ENCODE measurements around the gene RPS6KA3.
A peak's percentile ranks its signal among the peaks of the same experiment; 100 is the strongest.
"Not testable (repeated sequence)": the region's sequence is repeated elsewhere in the genome, so short reads cannot be mapped to it uniquely, and the experiment has no call there.

RPS6KA3 gene

GRCh38 chrX:20265221-20265725 is 1.4 kb downstream of the RPS6KA3 start:
- DNase-seq (ENCODE audit: low read depth): peak; percentile 66

DNA sequence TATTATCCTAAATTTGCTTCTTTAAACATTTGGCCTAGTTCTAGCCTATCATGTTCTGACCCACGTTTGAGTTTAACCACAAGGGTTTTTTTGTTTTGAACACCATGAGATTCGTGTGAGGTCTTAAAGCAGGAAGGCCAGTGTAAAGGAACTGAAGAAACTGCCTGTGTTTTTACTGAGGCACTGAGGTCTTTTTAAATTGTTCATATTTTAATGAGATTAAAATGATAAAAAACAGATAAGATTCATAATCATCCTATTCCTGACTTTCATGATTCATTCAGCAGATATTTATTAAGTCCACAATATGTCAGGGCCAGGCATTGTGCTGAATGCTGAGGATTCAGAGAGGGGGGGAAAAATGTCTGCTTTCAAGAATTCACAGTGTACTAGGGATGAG is 3.2 kb downstream of the RPS6KA3 start:
- no peak for DNase-seq (ENCODE audit: low read depth)

- DNase-seq (ENCODE audit: low read depth): no peak
Measured at GRCh38 chrX:20260885-20261284, 5.8 kb downstream of the RPS6KA3 start.

GRCh38 chrX:20254712-20255299 is 11.9 kb downstream of the RPS6KA3 start:
- DNase-seq (ENCODE audit: low read depth): no peak

GRCh38 chrX:20253232-20253543 is 13.5 kb downstream of the RPS6KA3 start:
- DNase-seq (ENCODE audit: low read depth): no peak

DNA sequence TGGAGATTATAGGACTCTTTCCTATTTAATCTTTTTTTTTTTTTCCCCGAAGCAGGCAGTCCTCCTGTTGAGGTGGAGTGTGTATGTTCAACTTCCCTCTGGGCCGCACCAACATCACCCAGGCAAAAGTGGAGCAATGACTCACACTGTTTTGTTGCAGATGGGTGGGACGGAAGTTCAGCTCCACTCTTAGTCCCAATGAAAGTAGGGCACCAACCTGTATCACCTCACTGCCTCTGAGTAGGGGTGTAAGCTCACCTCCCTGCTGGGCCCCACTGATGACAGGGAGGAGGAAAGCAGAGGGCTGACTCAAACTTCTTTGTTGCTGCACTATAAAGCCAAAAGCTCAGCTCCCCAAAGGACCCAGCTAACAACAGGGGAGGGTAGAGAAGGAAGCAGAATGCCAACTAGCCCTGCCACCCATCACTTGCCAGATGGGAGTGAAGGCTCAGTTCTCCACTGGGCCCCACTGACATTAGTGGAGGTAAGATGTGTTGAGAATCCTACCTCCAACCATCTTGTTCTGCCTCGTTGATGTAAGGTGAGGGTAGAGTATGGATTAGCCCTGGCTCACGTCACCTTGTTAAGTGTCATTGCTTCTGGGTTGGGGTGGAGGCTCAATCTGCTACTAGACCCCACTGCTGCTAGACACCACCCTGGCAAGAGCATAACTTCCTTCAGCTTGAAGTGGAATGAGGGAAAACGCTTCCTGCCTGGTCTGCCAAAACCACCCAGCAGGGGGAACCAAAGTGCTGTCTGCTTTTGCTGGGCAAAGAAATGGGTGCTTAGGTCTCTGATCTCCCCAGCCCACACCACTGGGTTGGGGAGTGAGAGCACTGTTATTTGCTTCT is 14.1 kb downstream of the RPS6KA3 start:
- DNase-seq (ENCODE audit: low read depth): peak; percentile 54

DNA sequence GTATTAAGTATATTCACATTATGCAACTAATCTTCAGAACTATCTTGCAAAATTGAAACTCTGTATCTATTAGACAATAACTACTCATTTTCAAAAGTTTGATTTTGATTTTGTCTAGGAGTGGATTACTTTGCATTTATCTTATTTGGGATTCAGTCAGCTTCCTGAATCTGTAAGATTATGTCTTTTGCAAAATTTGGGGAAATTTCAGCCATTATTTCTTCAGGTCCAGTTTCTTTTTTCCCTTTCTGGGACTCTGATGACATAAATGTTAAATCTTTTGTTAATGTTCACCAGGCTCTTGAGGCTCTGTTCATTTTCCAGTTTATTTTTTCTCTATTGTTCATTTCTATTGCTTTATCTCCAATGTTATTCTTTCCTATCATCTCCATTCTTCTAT is 15.0 kb downstream of the RPS6KA3 start:
- DNase-seq (ENCODE audit: low read depth): no peak

- DNase-seq (ENCODE audit: low read depth): not testable (repeated sequence)
Measured at GRCh38 chrX:20250146-20250545, 16.6 kb downstream of the RPS6KA3 start.

DNA sequence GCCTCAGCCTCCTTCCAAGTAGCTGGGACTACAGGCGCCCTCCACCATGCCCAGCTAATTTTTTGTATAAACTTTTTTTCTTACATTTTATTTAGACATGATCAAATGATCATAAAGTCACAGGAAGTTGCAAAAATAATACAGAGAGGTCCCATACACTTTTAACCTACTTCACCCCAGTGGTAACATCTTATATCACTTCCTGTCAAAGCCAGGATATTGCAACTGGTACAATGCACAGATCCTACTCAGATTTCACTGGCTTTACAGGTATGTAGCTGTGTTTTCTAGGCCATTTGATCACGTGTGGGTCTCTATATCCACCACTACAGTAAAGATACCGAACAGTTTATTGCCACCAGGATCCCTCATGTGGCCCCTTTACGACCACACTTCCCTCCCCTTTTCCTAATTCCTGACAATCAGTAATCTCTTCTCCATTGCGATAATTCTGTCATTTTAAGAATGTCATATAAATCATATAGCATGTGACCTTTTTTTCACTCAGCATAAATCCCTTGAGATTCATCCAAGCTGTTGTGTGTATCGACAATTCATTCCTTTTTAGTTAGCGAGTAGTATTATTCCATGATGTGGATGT is 18.0 kb downstream of the RPS6KA3 start:
- no peak for DNase-seq (ENCODE audit: low read depth)

DNA sequence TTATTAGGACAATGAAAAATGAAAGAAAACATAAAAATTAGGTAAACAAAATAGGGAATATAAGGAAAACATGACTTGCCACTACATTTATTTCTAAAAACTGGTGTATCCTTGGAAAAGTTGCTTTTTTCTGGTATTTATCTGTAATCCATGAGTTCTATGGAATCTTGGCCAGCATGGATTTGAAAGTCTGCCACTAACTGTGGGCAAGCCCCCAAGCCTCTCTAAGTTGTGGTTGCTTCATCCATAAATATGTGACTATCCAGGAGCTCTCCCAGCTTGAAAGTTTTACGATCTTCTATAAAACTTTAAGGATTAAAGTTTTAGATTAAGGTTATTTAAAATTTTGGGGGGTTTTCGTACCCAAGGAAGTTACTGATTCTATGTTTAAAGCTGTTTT is 21.8 kb downstream of the RPS6KA3 start:
- DNase-seq (ENCODE audit: low read depth): no peak

GRCh38 chrX:20240201-20240600 is 26.5 kb downstream of the RPS6KA3 start:
- DNase-seq (ENCODE audit: low read depth): no peak

GRCh38 chrX:20237864-20238263 is 28.8 kb downstream of the RPS6KA3 start:
- no peak for DNase-seq (ENCODE audit: low read depth)

DNA sequence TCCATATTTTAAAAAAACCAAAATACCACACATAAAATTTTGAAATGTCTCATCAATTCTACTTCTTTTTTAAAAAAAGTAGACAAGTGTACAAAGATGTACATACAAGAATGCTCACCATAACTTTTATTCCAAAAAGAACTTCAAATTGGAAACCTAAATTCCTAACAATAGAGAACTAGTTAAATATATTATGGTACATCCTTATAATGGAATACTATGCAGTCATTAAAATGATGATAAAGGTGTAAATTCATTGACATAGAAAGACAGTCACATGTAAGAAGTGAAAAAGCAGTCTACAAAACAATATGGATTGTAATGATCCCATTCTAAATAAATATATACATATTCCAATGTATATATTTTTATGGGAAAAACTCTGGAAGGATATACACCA is 31.0 kb downstream of the RPS6KA3 start:
- no peak for DNase-seq (ENCODE audit: low read depth)

DNA sequence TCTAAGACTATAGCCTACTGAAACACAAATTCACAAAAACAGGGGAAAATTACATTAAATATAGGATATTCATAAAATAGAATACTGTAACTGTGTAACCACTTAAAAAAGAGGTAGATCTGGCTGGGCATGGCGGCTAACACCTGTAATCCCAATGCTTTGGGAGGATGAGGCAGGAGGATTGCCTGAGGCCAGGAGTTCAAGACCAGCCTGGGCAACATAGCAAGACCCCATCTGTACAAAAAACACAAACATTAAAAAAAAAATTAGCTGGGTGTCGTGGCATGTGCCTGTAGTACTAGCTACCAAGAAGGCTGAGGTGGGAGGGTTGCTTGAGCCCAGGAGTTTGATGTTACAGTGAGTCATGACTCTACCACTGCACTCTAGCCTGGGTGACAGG is 33.4 kb downstream of the RPS6KA3 start:
- DNase-seq (ENCODE audit: low read depth): no peak

GRCh38 chrX:20231598-20231997 is 35.1 kb downstream of the RPS6KA3 start:
- no peak for DNase-seq (ENCODE audit: low read depth)

GRCh38 chrX:20230406-20230805 is 36.3 kb downstream of the RPS6KA3 start:
- no peak for DNase-seq (ENCODE audit: low read depth)

DNA sequence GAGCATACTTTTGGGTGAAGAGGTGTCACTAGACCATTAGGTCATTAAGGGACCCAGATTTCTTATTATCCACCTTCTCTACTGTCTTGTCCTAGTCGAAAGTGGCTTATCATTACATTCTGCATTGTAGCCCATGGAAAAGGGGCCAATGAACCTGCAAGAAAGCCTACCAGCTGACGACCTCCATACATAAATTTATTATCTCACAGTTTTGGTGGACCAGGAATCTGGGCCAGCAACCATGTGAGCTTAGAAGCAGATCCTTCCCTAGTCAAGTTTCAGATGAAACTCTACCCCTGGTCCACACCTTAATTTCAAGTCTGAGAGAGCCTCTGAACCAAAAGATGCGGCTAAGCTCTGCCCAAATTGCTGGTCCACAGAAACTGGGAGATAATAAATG is 37.6 kb downstream of the RPS6KA3 start:
- DNase-seq (ENCODE audit: low read depth): no peak

GRCh38 chrX:20228245-20228644 is 38.5 kb downstream of the RPS6KA3 start:
- no peak for DNase-seq (ENCODE audit: low read depth)

DNA sequence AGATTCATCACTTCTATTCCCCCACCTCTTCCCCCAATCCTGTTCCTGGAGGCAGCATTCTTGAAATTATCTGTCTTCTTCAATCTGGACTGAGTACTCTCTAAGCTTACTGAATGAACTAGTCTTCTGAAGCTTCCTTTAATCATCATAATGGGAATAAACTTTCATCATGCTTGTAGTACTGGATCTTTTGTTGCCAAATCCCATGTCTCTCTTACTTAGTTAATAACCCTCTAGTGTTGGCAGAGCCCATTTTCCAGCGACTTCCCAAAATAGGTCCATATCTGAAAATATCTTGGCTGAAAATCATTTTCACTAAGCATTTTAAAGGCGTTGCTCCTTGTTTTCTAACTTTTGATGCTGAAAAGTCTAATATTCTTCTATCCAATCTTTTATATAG is 39.6 kb downstream of the RPS6KA3 start:
- no peak for DNase-seq (ENCODE audit: low read depth)

GRCh38 chrX:20225488-20225833 is 41.2 kb downstream of the RPS6KA3 start:
- no peak for DNase-seq (ENCODE audit: low read depth)

- DNase-seq (ENCODE audit: low read depth): no peak
Measured at GRCh38 chrX:20224814-20225487, 41.8 kb downstream of the RPS6KA3 start.

DNA sequence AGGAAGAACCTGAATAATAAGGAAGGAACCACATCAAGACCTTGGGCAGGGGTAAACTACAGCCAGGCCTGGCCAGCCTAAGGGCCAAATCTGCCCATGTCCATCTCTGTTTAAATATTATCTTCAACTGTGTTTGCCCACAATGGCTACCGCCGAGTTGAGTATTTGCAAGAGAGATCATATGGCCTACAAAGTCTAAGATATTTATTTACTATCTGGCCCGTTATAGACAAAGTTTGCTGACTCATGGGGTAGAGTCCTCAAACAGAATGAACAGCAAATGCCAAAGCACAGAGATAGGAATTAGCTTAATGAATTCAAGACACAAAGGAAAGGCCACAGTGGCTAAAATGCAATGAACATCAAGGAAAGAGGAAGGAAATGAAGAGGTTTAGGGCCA is 44.8 kb downstream of the RPS6KA3 start:
- DNase-seq (ENCODE audit: low read depth): no peak

Measured in activated T-cell treated with anti-CD3 and anti-CD28 coated beads for 48 hours (primary cell).